Stimulated activated CD8-positive, alpha-beta memory T cell treated with anti-CD3 and anti-CD28 coated beads, Interleukin-4, amount 100 ng/mL, for 24 hours (primary cell): Measurements from ENCODE around the gene CYSRT1.
A peak's percentile ranks its signal among the peaks of the same experiment; 100 is the strongest.
"Not testable (repeated sequence)": the region's sequence is repeated elsewhere in the genome, so short reads cannot be mapped to it uniquely, and the experiment has no call there.

Experiments
- DNase-seq: peaks from one replicate; pipeline ENCODE4 v3.0.0-alpha.2; 2020; ENCODE audit warnings: low read depth

The CYSRT1 gene

GRCh38 chr9:137237759-137238726 is 13.1 kb downstream of the CYSRT1 start:
- no peak for DNase-seq

GRCh38 chr9:137239541-137240200 is 14.7 kb downstream of the CYSRT1 start:
- DNase-seq: not testable (repeated sequence)

- DNase-seq: peak; percentile 68
These were observed 15.4 kb downstream of the CYSRT1 start for GRCh38 chr9:137240318-137240840.

- DNase-seq: peak; percentile 94
These were observed 16.0 kb downstream of the CYSRT1 start, which contains the start of gene TUBB4B for GRCh38 chr9:137240841-137241489. TSS of gene TUBB4B (plus strand) at chr9:137241287. CDS start at chr9:137241361, 74 bp downstream.

GRCh38 chr9:137241490-137242268 is 16.7 kb downstream of the CYSRT1 start:
- DNase-seq: peak; percentile 64

GRCh38 chr9:137242269-137243203 is 17.6 kb downstream of the CYSRT1 start:
- DNase-seq: no peak

- DNase-seq: not testable (repeated sequence)
These were observed 18.3 kb downstream of the CYSRT1 start for GRCh38 chr9:137243266-137243625.

GRCh38 chr9:137243626-137244485 is 18.9 kb downstream of the CYSRT1 start:
- no peak for DNase-seq

- DNase-seq: no peak
These were observed 19.8 kb downstream of the CYSRT1 start for GRCh38 chr9:137244486-137245449.

- no peak for DNase-seq
These were observed 20.8 kb downstream of the CYSRT1 start for GRCh38 chr9:137245450-137246421.

- DNase-seq: no peak
These were observed 22.4 kb downstream of the CYSRT1 start for GRCh38 chr9:137247135-137247915.

- no peak for DNase-seq
These were observed 22.9 kb downstream of the CYSRT1 start for GRCh38 chr9:137247916-137248175.

GRCh38 chr9:137250329-137251193 is 25.6 kb downstream of the CYSRT1 start:
- DNase-seq: no peak

GRCh38 chr9:137251194-137251461 is 26.2 kb downstream of the CYSRT1 start, which contains the start of gene STPG3:
TSS of gene STPG3 (plus strand) at chr9:137251286. CDS start at chr9:137251287, 1 bp downstream.
- DNase-seq: no peak

GRCh38 chr9:137251490-137252268 is 26.7 kb downstream of the CYSRT1 start:
- no peak for DNase-seq
